GM19099 (cell line): ENCODE measurements around the gene GATAD2B.

ENCODE experiments used
- POLR2A ChIP-seq: IDR thresholded peaks from 3 replicates; pipeline ENCODE4 v1.6.1; 2011; ENCODE audit warnings: low read depth; ENCODE audit not compliant: insufficient read length; ENCODE audit errors: extremely low read depth

GATAD2B gene

GRCh38 chr1:153845158-153845557 is 77.6 kb downstream of the GATAD2B start:
- TF ChIP-seq POLR2A = no peak

GRCh38 chr1:153842006-153842471 is 80.7 kb downstream of the GATAD2B start:
- no peak for TF ChIP-seq POLR2A

- TF ChIP-seq POLR2A = no peak
Measured at GRCh38 chr1:153841463-153841994, 81.2 kb downstream of the GATAD2B start.

GRCh38 chr1:153833171-153833570 is 89.6 kb downstream of the GATAD2B start:
- TF ChIP-seq POLR2A = no peak

- TF ChIP-seq POLR2A = no peak
Measured at GRCh38 chr1:153832293-153832692, 90.5 kb downstream of the GATAD2B start.

- no peak for TF ChIP-seq POLR2A
Measured at GRCh38 chr1:153831026-153831425, 91.7 kb downstream of the GATAD2B start.

DNA sequence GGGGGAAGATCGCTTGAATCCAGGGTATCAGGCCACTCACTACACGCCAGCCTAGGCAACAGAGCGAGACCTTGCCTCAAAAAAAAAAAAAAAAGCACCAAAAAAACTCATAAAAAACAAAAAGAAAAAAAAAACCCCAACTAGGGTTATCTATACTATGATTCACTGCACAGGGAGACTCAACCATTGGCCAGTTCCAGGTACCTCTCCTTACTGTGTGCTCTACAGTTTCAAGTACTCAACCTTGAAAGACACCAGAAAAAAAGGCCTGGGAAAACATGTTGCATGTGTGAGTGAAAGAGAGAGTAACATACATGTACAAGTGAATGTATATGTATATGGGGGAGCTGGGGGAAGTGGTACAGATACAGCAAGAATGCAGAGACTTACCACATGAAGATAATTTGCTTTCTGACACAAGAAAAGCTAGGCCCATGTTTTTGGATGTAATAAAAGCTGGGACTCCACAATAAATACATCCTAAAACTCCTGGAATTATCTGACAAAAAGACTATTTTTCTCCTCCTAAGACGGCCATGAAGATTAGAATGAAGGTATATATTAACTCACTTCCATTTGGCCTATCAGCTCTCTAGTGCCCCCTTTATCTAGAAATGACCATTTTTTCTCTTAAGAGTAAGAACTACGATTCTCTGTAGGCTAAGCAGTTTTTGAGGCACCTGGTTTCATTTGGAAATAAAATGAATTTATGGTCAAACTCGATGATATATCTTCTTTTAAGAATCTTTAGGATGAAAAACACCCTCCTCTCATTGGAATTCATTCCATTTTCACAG is 95.4 kb downstream of the GATAD2B start:
- TF ChIP-seq POLR2A = no peak

- TF ChIP-seq POLR2A = no peak
Measured at GRCh38 chr1:153818876-153819275, 103.9 kb downstream of the GATAD2B start.

GRCh38 chr1:153816283-153816889 is 106.4 kb downstream of the GATAD2B start:
- TF ChIP-seq POLR2A = no peak

GRCh38 chr1:153805886-153806719 is 116.7 kb downstream of the GATAD2B start:
- no peak for TF ChIP-seq POLR2A

DNA sequence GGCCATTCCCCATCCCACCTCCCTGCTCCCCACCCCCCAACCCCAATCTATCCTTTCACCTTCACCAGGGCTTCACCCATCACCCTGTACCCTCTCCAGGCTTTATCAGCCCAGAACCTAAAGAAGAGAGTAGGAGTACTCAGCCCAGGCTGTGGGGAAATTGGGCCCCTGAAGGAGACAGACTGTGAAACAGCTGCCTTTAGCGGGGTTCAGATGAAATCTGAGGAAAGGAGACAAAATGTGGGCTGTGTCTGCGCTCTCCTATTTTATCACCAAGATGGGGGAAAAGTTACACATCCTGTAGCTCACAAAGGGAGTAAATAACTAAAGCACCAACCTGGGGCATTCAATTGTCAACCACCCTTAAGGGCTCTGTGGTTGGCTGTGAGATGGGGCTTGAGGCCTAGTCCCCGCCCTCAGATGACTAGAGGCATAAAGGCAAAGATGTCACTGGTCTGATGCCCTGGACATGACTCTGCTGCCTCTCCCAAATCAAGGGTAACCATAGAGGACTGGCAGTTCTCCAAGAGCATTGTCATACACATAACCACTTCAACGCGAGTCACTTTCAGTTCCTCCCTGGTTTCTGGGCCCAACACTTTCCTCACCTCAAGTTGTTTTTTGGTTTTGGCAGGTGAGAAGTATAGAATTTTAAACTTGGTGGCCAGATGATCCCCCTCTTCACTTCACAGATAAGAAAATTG is 117.6 kb downstream of the GATAD2B start:
- no peak for TF ChIP-seq POLR2A

GRCh38 chr1:153804112-153804511 is 118.7 kb downstream of the GATAD2B start:
- no peak for TF ChIP-seq POLR2A

GRCh38 chr1:153803470-153804056 is 119.2 kb downstream of the GATAD2B start:
- no peak for TF ChIP-seq POLR2A
